CD14-positive monocyte (primary cell): ENCODE data around the gene ACYP2. TPM values are rescaled to one million over a fixed set of nuclear protein-coding genes. Genes with fewer than 3 reads are reported as not detected.

ENCODE experiments used
- DNase-seq, 3 donors: peaks; one replicate each; pipeline ENCODE4 v3.0.0-alpha.2; 2011 to 2022
- H2AFZ ChIP-seq: 2 replicates; pipeline ENCODE4 v1.6.0; 2012; ENCODE audit warnings: mild to moderate bottlenecking, low read depth, low read length, inconsistent platforms; ENCODE audit not compliant: insufficient read depth, poor library complexity, severe bottlenecking
- H3K27ac ChIP-seq, 2 donors: 1 replicate in 1 of 2; 2 replicates in 1 of 2; pipeline ENCODE4 v1.5.1; 2012 to 2013; ENCODE audit warnings: low read length in 2 of 2, control low read depth in 1 of 2, inconsistent platforms in 1 of 2, low read depth in 1 of 2, mild to moderate bottlenecking in 1 of 2
- H3K27me3 ChIP-seq, 2 donors: one replicate each; pipeline versions ENCODE4 v1.6.0 to v1.6.1; 2011 to 2013; ENCODE audit warnings: low read length in 2 of 2; ENCODE audit not compliant: control insufficient read depth in 2 of 2, insufficient read depth in 2 of 2
- H3K36me3 ChIP-seq, 2 donors: replicated peaks in 1 of 2; 1 replicate in 1 of 2; 2 replicates in 1 of 2; pipeline versions ENCODE4 v1.5.1 to v1.6.1; 2012 to 2013; ENCODE audit warnings: low read length in 2 of 2, control low read depth in 1 of 2, inconsistent platforms in 1 of 2, mild to moderate bottlenecking in 1 of 2; ENCODE audit not compliant: insufficient read depth in 2 of 2, control insufficient read depth in 1 of 2
- H3K4me1 ChIP-seq, 2 donors: 1 replicate in 1 of 2; 2 replicates in 1 of 2; pipeline versions ENCODE4 v1.5.1 to v1.6.1; 2012 to 2013; ENCODE audit warnings: low read length in 2 of 2, control low read depth in 1 of 2, inconsistent platforms in 1 of 2, mild to moderate bottlenecking in 1 of 2, moderate library complexity in 1 of 2; ENCODE audit not compliant: insufficient read depth in 2 of 2, control insufficient read depth in 1 of 2
- H3K4me2 ChIP-seq: replicated peaks from 2 replicates; pipeline ENCODE3; 2012; ENCODE audit warnings: low read length, moderate library complexity, mild to moderate bottlenecking; ENCODE audit not compliant: poor library complexity, severe bottlenecking; ENCODE audit errors: extremely low read depth
- H3K4me3 ChIP-seq, 3 experiments: fragments of 200-600 bp in 1 of 3; sonication (generic) in 1 of 3; replicated peaks in 1 of 3; 1 replicate in 2 of 3; 2 replicates in 1 of 3; pipeline ENCODE4 v1.5.1; 2011 to 2013; ENCODE audit warnings: low read length in 3 of 3, mild to moderate bottlenecking in 3 of 3, control low read depth in 2 of 3, low read depth in 2 of 3, inconsistent platforms in 1 of 3, moderate library complexity in 1 of 3
- H3K79me2 ChIP-seq: 2 replicates; pipeline ENCODE4 v1.6.0; 2012; ENCODE audit warnings: mild to moderate bottlenecking, control low read depth, inconsistent platforms, low read length, moderate library complexity; ENCODE audit not compliant: insufficient read depth
- H3K9ac ChIP-seq: 2 replicates; pipeline ENCODE4 v1.6.0; 2017; ENCODE audit warnings: low read length, mild to moderate bottlenecking; ENCODE audit not compliant: insufficient read depth, poor library complexity, severe bottlenecking
- H3K9me3 ChIP-seq, 2 donors: replicated peaks in 1 of 2; 1 replicate in 1 of 2; 2 replicates in 1 of 2; pipeline versions ENCODE4 v1.5.1 to v1.6.1; 2012 to 2013; ENCODE audit warnings: low read length in 2 of 2, control low read depth in 1 of 2; ENCODE audit not compliant: control insufficient read depth in 1 of 2, insufficient read depth in 1 of 2
- H4K20me1 ChIP-seq: 2 replicates; pipeline ENCODE4 v1.6.0; 2012; ENCODE audit warnings: mild to moderate bottlenecking, low read length, control low read depth, moderate library complexity; ENCODE audit not compliant: insufficient read depth
- H3K27ac Mint-ChIP-seq, 7 donors: one replicate each; pipeline ENCODE4 v1.8.0; 2020; ENCODE audit warnings: mild to moderate bottlenecking in 7 of 7, mixed read lengths in 7 of 7, moderate library complexity in 6 of 7, inconsistent platforms in 2 of 7
- H3K27me3 Mint-ChIP-seq, 3 donors: one replicate each; pipeline ENCODE4 v1.8.0; 2021 to 2022; ENCODE audit warnings: low read depth in 3 of 3, mild to moderate bottlenecking in 3 of 3, mixed read lengths in 3 of 3, moderate library complexity in 3 of 3, inconsistent platforms in 1 of 3
- H3K36me3 Mint-ChIP-seq, 2 donors: one replicate each; pipeline ENCODE4 v1.8.0; 2020; ENCODE audit warnings: mixed read lengths in 2 of 2, inconsistent platforms in 1 of 2, mild to moderate bottlenecking in 1 of 2
- H3K4me1 Mint-ChIP-seq: one replicate; pipeline ENCODE4 v1.8.0; 2020; ENCODE audit warnings: mild to moderate bottlenecking, mixed read lengths
- H3K4me3 Mint-ChIP-seq, 2 donors: one replicate each; pipeline ENCODE4 v1.8.0; 2020; ENCODE audit warnings: mild to moderate bottlenecking in 2 of 2, mixed read lengths in 2 of 2, moderate library complexity in 1 of 2
- H3K9me3 Mint-ChIP-seq, 7 donors: one replicate each; pipeline ENCODE4 v1.8.0; 2020 to 2022; ENCODE audit warnings: mixed read lengths in 7 of 7, mild to moderate bottlenecking in 6 of 7, moderate library complexity in 6 of 7, inconsistent platforms in 2 of 7
- WGBS: methylation state at CpG from one replicate; pipeline ENCODE4 v1.1.5; 2013; ENCODE audit warnings: missing lambda C conversion rate; ENCODE audit not compliant: insufficient coverage; 5-methylcytosine and 5-hydroxymethylcytosine counted together
- intact Hi-C, 2 donors: fragments of 100-400 bp; cut with micrococcal nuclease; formaldehyde crosslinking; loops; one replicate each; pipeline versions ENCODE4 v1.15.0 to v1.15.1; 2023
- polyA plus RNA-seq, 3 donors: library from polyadenylated mRNA; depleted of rRNA in 1 of 3; unstranded in 2 of 3; stranded (reverse) in 1 of 3; fragments of 300-500 nt in 2 of 3; fragments of >200 nt in 1 of 3; fragmentation: Illumina TruSeq in 2 of 3; gene quantifications; 1 replicate in 2 of 3; 2 replicates in 1 of 3; pipeline ENCODE4 v1.2.3, GENCODE V29; 2012 to 2021
- TF ChIP-seq, protein P1 (sequence below): fragments of 200-600 bp; IDR thresholded peaks from one replicate; pipeline ENCODE4 v1.8.0; 2022; ENCODE audit warnings: antibody characterized with exemption, mild to moderate bottlenecking

Gene ACYP2
- polyA plus RNA-seq, 3 donors = 6.2 to 10.8 (median 10.3) TPM

DNA sequence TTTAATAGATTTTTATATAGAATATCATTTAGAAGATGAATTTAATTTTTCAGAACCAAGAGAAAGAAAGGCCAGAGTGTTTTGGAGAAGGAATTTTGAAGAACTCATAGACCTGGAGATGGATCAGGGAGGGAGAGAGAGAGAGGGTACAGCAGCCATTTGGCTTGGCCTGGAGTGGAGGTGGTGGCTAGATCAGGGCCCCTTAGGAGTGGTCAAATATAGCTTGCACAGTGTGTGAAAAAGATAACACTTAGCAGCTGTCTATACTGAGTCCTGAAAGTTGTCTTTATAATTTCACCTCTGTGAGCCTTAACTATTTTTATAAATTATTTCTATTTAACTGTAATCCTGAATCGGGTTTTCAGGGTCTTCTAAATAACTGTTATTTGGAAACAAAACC is 38.8 kb upstream of the ACYP2 start:
- H3K79me2 ChIP-seq = no peaks in the 10 kb centered on the region
- H3K9ac ChIP-seq = no peak overlapping the region
- H3K27ac Mint-ChIP-seq = no peak overlapping the region

DNA sequence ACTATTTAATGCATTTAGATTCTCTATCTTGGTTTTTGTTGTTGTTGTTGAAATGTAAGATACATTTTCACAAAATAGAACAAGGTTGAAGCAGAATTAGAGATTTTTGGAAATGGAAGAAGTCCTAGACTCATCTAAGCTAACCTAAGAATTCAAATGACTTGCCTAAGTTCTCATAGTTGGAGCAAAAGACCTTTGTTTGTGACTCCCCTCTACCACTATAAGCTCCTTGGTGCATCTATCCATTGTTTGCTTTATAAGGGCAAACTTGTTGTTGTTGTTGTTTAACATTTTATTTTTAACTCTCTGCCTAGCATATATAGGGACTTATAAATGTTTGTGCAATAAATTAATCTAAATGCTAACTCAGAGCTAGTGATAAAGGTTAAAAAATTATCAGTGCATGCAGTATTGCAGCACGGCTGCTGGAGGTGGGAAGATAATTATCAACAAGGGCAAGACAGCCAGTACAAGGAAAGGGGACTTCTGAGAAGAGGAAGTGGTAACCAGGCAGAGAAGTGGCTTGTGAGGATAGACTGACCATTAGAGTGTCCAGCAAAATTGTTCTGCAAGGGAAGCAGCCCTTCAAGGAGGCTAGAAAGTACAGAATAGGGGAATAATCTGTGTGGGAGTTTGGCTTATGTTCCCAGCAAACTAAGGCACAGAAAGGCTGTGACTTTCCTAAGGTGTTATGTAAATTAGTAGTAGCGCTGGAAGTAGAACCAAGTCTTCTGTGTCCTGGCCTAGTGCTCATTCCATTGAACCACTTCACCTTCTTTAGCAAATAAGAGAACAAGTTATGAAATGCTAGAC is 38.1 kb upstream of the ACYP2 start:
- no peak for DNase-seq
- H3K4me3 ChIP-seq = no peak overlapping the region
- H3K9ac ChIP-seq = no peak overlapping the region
- Mint-ChIP-seq H3K9me3 (peaks cover 0 to 7% (median 0%) of the 10 kb centered on the region in 7 donors), H3K27ac (no peak overlapping the region), H3K4me3 (no peak overlapping the region), H3K27me3 (peaks cover 0 to 1% (median 0%) of the 10 kb centered on the region in 3 donors), H3K36me3 (no peaks in the 10 kb centered on the region), H3K4me1 (no peaks in the 10 kb centered on the region)
- H3K4me2 ChIP-seq = no peak overlapping the region
- WGBS = 78% methylated on average over 1 of the region's 2 CpGs
- H3K27me3 ChIP-seq = no peaks in the 10 kb centered on the region
- intact Hi-C loops = no loop called here
- TF ChIP-seq, protein P1, sequence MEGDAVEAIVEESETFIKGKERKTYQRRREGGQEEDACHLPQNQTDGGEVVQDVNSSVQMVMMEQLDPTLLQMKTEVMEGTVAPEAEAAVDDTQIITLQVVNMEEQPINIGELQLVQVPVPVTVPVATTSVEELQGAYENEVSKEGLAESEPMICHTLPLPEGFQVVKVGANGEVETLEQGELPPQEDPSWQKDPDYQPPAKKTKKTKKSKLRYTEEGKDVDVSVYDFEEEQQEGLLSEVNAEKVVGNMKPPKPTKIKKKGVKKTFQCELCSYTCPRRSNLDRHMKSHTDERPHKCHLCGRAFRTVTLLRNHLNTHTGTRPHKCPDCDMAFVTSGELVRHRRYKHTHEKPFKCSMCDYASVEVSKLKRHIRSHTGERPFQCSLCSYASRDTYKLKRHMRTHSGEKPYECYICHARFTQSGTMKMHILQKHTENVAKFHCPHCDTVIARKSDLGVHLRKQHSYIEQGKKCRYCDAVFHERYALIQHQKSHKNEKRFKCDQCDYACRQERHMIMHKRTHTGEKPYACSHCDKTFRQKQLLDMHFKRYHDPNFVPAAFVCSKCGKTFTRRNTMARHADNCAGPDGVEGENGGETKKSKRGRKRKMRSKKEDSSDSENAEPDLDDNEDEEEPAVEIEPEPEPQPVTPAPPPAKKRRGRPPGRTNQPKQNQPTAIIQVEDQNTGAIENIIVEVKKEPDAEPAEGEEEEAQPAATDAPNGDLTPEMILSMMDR = no peak
- H4K20me1 ChIP-seq = no peaks in the 10 kb centered on the region
- H3K9me3 ChIP-seq = no peaks in the 10 kb centered on the region
- H2AFZ ChIP-seq = no peak overlapping the region
- H3K36me3 ChIP-seq = no peaks in the 10 kb centered on the region
- no peak overlapping the region for H3K27ac ChIP-seq
- no peaks in the 10 kb centered on the region for H3K79me2 ChIP-seq
- H3K4me1 ChIP-seq = no peaks in the 10 kb centered on the region

More for the DNA sequence above, 38.8 kb upstream of the ACYP2 start:
- H3K36me3 ChIP-seq = no peaks in the 10 kb centered on the region
- DNase-seq = no peak
- H3K9me3 ChIP-seq = no peaks in the 10 kb centered on the region
- Mint-ChIP-seq H3K9me3 (peaks cover 0 to 7% (median 0%) of the 10 kb centered on the region in 7 donors), H3K4me1 (no peaks in the 10 kb centered on the region), H3K27me3 (peaks cover 0 to 1% (median 1%) of the 10 kb centered on the region in 3 donors), H3K4me3 (no peak overlapping the region), H3K36me3 (no peaks in the 10 kb centered on the region)
- no peak overlapping the region for H3K4me3 ChIP-seq
- WGBS = no CpG with 5 or more reads among the region's 1 CpG
- H3K27ac ChIP-seq = no peak overlapping the region
- H3K4me2 ChIP-seq = no peak overlapping the region
- intact Hi-C loops = no loop called here
- no peak overlapping the region for H2AFZ ChIP-seq
- H3K27me3 ChIP-seq = no peaks in the 10 kb centered on the region
- no peaks in the 10 kb centered on the region for H3K4me1 ChIP-seq
- TF ChIP-seq, protein P1 = no peak
- no peaks in the 10 kb centered on the region for H4K20me1 ChIP-seq
